Measurements from ENCODE around the gene ILRUN. TPM values are rescaled to one million over a fixed set of nuclear protein-coding genes. Genes with fewer than 3 reads are reported as not detected.

The ILRUN gene
- total and polyA plus RNA-seq, 9 of the 15 experiments (the other 6 are each of a cell fraction or from before 2014, with no cell fraction given), result 24.9 to 78.9 (median 53.4) TPM

- TF ChIP-seq YY1 (IDR thresholded peaks at IDR 0.05; ENCODE audit: borderline replicate concordance in 1 of 3, control insufficient read depth in 1 of 3, extremely low read depth in 1 of 3, insufficient read depth in 3 of 3, insufficient read length in 1 of 3, insufficient replicate concordance in 2 of 3, low read depth in 1 of 3, low read length in 2 of 3) (no peak), ZNF263 (CRISPR knock-in tag; IDR thresholded peaks at IDR 0.05; ENCODE audit: borderline replicate concordance) (no peak), POLR2AphosphoS5 (IDR thresholded peaks at IDR 0.05; ENCODE audit: control insufficient read depth, insufficient read depth, low read depth, low read length) (no peak), ZNF57 (CRISPR knock-in tag; IDR thresholded peaks at IDR 0.05) (no peak), ATF7 (IDR thresholded peaks at IDR 0.05) (peak; percentile 40; the same call in 1 of the 2 replicates), MCM2 (IDR thresholded peaks at IDR 0.05; ENCODE audit: low read depth) (no peak), ELK3 (CRISPR knock-in tag; IDR thresholded peaks at IDR 0.05) (no peak), ARID2 (IDR thresholded peaks at IDR 0.05) (no peak), ZBTB7A (IDR thresholded peaks at IDR 0.05; ENCODE audit: borderline replicate concordance, control insufficient read depth, low read depth, low read length) (no peak; the same call in 1 of the 2 replicates), POLR2G (IDR thresholded peaks at IDR 0.05; ENCODE audit: low read depth, low read length) (no peak), RFX1 (IDR thresholded peaks at IDR 0.05) (no peak), SOX6 (IDR thresholded peaks at IDR 0.05) (peak; percentile 25; the same call in 1 of the 2 replicates)
- TF ChIP-seq, protein P1, sequence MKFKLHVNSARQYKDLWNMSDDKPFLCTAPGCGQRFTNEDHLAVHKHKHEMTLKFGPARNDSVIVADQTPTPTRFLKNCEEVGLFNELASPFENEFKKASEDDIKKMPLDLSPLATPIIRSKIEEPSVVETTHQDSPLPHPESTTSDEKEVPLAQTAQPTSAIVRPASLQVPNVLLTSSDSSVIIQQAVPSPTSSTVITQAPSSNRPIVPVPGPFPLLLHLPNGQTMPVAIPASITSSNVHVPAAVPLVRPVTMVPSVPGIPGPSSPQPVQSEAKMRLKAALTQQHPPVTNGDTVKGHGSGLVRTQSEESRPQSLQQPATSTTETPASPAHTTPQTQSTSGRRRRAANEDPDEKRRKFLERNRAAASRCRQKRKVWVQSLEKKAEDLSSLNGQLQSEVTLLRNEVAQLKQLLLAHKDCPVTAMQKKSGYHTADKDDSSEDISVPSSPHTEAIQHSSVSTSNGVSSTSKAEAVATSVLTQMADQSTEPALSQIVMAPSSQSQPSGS (CRISPR knock-in tag; IDR thresholded peaks at IDR 0.05), result no peak
Observed at GRCh38 chr6:34671801-34672656, 24.5 kb downstream of the ILRUN start (continued).

Data from K562 (cell line).